Stimulated activated CD8-positive, alpha-beta memory T cell treated with anti-CD3 and anti-CD28 coated beads, Interleukin-12 subunit alpha, Interleukin-12 subunit beta, amount 100 ng/mL, for 24 hours (primary cell): Measurements from ENCODE around the gene MTA1.

Experiments used
- DNase-seq: peaks from one replicate; pipeline ENCODE4 v3.0.0-alpha.2; 2020; ENCODE audit errors: extremely low read depth

The MTA1 gene

DNA sequence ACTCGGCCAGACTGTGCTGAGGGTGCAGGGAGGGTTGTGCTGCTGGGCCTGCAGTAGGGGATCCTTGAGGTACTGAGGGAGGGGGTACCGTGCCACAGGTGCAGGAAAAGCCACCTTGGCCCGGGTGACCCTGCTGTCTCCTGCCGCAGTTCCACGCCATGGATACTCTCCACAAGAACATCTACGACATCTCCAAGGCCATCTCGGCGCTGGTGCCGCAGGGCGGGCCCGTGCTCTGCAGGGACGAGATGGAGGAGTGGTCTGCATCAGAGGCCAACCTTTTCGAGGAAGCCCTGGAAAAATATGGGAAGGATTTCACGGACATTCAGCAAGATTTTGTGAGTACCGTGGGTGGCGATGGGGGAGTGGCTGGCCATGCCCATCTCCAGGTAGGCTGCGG is 41.0 kb downstream of the MTA1 start:
- DNase-seq: no peak

DNA sequence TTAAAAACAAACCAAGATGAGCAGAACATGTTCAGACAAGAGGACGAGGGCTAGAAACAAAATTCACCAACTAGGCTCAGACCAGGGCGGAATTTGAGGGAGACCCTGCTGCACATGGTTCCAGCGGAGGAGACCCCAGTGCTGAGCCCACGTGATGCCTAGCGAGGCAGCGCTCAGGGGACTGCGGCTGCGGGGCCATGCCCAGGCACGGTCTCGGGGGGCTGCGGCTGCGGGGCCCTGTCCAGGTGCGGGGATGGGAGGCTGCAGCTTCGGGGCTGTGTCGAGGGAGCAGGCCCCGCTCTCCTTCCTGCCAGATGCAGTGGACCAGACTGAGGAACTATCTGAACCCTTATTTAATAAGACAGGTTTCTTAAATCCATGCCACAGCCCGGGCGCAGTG is 42.3 kb downstream of the MTA1 start:
- DNase-seq: no peak

DNA sequence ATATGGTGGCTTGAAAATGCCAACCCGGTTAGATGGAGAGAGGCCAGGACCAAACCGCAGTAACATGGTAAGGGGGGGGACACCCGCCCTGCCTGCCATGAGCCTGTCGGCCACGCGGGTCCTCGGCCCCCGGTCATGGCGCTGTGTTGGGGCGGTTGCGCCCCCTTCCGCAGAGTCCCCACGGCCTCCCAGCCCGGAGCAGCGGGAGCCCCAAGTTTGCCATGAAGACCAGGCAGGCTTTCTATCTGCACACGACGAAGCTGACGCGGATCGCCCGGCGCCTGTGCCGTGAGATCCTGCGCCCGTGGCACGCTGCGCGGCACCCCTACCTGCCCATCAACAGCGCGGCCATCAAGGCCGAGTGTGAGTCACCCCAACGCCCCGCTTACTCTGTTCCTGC is 44.9 kb downstream of the MTA1 start:
- DNase-seq: no peak

GRCh38 chr14:105465209-105466031 is 45.8 kb downstream of the MTA1 start:
- no peak for DNase-seq

DNA sequence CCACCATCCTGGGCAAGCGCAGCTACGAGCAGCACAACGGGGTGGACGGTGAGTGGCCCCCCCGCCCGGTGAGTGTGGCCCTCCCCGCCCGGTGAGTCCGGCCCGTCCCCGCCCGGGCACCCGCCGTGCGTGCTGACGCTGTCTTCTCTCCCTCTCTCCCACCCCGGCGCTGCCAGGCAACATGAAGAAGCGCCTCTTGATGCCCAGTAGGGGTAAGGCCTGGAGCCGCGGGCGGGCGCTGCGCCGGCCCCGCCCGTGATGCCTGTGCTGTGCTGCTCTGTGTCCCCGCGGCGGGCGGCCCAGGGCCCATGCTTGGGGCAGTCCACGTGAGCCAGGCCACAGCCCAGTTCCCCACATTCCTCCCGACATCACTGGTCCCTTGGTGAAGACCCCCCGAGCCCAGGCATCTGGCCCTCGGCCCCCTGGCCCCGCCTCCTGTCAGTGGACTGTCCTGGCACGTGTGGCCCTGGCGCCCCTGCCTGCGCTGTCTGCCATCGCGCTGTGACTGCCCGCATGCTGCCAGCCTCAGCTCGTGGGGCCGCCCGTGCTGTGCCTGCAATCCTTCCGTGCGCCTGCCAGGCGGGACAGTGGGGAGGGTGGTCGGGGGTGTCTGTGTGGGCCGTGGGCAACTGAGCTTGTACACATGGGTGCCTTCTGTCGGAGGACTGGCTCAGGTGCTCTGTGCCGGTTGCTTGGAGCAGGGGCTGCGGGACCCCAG is 47.1 kb downstream of the MTA1 start:
- no peak for DNase-seq

- no peak for DNase-seq
These were observed 47.8 kb downstream of the MTA1 start for GRCh38 chr14:105467249-105467941.

DNA sequence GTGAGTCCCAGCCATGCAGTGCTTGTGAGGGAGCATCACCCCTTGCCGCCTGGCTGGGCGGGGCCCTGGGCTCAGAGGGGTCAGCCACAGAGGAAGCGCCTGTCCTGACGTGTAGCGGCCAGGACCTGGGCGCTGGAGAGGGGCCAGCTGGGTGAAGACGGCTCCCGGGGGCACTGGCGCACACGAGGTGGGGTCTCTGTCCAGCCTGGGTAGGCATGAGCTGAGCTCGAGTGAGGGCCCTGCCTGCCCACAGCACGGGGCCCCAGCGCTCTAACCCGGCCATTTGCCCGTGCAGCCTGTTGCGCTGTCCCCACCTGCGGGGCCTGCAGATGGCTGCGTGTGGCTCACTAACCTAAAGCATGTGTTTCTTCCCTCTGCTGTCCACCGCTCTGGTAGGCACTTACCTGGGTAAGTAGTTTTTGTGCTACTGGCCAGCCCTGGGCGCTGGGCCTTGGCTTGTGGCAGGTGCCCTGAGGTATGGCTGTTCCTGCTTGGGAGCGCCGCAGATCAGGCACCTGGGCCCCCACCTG is 48.4 kb downstream of the MTA1 start:
- DNase-seq: no peak

DNA sequence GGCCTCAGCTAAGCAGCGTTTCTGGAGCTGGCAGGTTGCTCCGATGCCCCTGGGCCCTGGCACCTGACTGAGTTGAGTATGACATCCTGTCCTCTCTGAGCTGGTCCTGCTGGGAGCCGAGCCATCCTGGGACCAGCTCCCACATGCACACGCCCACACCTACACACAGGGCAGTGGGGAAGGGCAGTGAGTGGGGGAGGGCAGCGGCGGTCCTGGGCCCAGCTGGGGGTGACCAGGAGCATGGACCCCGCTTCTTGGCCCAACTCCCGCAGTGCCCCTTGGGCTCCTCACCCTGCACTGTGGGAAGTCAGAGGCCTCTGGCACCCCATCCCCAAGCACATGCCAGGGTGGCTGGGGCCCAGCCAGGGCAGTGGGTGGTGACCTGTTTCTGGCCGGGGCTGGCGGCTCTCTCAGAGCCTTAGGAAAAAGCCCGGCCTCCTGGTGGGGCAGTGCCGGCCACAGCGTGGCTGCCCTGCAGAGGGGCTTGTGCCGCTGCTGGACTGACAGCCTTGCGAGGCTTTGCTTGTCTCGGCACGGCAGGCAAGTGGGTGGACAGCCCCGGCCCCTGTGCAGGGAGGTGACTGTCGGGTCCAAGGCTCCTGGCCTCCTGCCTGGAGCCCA is 49.1 kb downstream of the MTA1 start:
- DNase-seq: no peak

DNA sequence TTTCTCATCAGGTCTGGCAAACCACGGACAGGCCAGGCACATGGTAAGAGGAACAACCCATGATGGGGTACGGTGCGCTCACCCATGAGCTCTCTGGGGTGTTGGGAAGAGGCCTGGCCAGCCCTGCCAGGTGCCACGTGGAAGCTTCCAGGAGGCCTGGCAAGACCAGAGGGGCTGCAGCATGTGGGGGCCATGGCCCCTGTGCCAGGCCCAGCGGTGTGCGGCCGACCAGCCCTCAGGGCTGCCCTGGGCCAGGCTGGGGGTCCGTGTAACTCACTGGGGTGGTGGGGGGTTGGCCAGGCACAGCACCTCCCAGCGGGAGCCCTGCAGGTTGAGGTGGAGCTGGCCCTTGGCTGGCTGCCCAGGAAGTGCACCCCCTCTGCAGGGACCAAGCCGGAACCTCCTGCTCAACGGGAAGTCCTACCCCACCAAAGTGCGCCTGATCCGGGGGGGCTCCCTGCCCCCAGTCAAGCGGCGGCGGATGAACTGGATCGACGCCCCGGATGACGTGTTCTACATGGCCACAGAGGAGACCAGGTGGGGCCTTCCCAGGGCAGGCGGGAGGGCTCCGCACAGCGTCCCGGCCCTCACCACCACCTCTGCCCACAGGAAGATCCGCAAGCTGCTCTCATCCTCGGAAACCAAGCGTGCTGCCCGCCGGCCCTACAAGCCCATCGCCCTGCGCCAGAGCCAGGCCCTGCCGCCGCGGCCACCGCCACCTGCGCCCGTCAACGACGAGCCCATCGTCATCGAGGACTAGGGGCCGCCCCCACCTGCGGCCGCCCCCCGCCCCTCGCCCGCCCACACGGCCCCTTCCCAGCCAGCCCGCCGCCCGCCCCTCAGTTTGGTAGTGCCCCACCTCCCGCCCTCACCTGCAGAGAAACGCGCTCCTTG is 50.1 kb downstream of the MTA1 start:
- no peak for DNase-seq

DNA sequence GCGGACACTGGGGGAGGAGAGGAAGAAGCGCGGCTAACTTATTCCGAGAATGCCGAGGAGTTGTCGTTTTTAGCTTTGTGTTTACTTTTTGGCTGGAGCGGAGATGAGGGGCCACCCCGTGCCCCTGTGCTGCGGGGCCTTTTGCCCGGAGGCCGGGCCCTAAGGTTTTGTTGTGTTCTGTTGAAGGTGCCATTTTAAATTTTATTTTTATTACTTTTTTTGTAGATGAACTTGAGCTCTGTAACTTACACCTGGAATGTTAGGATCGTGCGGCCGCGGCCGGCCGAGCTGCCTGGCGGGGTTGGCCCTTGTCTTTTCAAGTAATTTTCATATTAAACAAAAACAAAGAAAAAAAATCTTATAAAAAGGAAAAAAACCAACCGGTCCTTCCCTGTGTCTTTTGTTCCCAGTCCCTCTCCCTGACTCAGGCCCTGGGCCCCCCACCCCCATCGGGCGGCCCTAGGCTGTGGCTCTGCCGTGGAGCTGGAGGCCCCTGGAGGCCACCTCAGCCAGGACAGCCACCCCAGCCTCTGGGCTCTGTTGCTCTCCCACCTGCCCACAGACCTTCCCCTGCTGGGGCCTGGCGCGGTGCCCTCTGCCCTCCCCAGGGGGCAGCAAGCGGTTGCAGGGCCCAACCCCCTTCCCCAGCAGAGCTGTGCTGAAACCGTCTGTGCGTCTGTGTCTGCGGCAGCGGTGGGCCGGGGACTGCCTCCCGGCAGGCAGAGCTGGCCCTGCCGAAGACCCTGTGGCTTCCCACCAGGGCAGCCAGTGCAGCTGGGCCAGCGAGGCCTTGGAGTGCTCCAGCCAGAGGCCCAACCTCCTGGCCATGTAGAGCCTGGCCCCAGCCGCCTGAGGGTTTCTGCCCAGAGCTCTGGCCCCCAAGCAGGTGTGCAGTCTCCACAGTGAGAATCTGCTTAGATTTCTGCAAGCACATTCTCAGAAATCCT is 51.0 kb downstream of the MTA1 start:
- no peak for DNase-seq

- no peak for DNase-seq
These were observed 51.7 kb downstream of the MTA1 start for GRCh38 chr14:105471297-105471821.

DNA sequence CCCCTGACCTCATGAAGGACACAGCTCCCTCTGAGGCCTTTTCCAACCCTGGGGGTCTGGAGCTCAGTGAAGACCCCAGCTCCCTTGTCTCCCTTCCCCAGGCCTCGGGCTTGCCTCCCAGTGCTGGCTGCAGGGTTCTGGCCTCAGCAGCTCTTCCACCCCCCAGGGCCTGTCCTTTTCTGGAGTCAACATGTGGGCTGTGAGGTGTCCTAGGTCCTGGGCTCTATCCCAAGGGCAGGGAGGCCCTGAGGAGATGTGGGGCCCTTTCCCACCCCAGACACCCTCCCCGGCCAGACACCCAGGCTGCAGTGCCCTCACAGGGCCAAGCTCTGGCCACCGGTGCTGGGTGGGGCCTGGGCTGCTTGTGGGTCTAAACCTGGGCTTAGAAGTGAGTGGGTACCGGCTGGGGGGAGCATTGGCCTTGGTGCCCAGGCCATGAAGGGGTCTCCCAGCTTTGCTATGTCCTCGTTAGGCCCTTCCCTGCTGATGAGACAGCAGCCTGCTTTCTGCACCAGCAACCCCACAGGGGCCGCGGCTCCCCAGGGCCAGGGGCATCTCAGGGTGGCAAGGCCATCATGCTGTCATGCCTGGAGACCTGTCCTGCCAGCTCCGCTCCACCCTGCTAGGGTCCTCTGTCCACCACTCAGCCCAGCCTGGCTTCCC is 52.3 kb downstream of the MTA1 start:
- DNase-seq: no peak

DNA sequence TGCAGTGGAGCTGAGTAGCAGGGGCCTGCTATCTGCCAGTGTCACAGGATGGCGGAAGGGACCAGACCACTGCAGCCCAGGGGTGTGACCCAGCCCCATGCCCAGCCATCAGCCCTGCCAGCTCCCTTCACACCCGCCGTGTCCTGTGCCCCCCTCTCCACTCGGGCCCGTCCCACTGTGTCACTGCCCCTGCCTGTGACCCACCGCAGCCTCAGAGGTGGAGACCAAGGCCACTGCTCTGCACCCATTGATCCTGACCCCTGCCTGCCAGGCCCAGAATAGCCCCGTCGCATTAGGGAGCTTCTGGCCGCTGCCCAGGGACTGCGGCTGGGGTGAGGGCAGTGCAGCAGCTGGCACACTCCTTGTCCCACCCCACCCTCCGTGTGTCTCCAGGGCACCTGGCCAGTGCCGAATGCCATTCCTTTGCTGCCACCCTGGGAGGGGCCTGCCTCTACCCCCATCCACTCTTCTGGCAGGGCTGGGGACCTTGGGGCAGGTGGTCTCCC is 52.9 kb downstream of the MTA1 start:
- no peak for DNase-seq

DNA sequence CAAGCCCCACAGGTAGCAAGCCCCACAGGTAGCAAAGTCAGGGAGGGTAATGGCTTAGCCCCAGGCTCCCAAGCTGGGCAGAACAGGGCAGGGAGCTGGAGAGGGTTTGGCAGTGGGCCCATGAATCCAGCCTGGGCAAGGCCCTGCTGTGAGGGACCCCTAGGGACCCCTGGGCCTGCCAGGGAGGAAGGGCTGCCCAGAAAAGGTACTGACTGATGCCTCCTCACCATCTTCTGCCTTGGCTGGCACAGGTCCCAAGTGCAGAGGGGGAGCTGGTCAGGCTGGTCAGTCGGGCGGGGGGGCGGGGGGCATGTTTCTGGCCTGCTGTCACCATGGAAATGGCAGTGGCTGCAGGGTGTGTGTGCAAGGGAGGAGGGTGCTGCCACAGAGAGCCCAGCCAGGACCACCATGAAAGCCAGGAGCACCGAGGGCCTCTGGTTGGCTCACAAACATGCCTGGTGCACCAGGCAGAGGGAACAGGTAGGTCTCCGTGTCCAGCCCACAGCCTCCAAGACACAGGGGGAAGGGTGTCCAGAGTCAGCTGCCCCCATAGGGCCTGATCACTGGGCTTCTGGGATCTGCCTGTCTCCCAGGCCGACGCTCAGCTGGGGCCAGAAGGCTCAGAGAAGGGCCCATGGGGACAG is 53.5 kb downstream of the MTA1 start:
- no peak for DNase-seq

- DNase-seq: no peak
These were observed 54.3 kb downstream of the MTA1 start for GRCh38 chr14:105473677-105474482.

DNA sequence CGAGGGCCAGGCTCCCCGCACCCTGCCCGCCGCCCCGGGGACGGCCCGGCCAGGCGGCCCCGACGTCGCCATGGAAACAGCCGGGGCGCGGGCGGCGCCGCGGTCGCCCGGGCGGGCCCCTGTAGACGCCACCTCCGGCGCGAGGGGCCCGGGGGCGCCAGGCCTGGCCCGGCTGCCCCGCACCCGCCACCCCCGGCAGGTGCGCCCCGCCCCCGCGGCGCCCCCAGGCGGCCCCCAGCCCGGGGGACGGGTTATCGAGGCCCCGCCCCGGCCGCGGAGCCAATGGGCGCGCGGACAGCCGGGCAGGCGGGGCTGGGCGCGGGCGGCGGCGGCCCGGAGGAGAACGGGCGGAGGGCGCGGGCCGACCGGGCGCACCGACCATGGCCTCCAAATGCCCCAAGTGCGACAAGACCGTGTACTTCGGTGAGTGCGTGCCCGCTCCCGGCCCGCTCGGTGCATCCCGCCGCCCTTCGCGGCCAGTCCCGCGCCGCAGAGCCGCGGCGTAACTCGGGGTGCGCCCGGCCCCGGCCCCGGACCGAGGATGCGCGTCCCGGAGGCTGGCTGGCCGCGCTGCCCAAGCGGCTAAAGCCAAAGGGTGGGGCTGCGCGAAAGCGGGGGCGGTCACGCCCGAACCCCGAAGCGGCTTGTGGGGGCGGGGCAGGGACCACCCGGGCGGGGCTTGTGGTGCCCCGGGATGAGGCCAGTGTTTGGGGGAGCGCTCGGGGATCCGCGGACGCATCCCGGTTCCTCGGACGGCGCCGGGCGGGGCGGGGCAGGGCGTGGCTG is 55.0 kb downstream of the MTA1 start, which contains the start of gene CRIP2:
TSS of gene CRIP2 (plus strand) at position 339 of the 786 bp plus-strand sequence. CDS start at position 381, 42 bp downstream.
- DNase-seq: no peak
